ENCODE data around the gene MEI1.

MEI1 gene

DNA sequence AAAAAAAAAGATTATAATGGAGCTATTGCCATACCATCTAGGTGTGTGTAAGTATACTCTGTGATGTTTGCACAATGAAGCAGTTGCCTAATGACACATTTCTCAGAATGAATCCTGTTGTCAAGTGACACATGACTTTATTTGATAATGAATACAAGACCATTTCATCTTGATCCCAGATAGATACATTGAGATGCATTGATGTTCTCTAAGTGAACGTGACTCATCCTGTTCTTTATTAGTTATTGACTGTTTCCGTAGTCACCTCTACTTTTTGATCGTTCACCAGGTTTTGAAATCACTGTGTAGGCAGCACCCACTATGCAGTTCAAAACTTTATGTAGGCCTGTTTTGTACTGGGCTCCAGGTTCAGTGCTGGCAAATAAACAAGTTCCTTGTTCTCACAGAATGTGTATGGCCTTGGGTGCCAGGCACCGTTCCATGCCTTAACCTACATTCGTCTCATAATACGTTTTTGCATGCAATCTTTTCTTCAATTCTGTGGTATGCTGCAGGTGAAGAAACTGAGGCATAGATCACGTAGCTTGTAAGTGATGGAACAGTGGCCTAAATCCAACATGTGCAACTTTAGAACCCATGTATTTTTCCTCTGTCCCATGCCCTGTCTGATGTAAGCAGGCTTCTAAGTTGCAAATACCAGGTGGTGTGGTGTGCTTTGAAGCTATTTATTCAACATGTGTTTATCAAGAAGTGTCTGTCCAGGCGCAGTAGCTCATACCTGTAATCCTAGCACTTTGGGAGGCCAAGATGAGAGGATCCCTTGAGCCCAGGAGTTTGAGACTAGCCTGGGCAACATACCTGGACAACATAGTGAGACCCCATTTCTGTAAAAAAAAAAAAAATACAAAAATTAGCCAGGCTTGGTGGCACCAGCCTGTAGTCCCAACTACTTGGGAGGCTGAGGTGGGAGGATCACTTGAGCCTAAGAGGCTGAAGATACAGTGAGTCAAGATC lies 144.0 kb downstream of the MEI1 start:
- no peak for DNase-seq

DNA sequence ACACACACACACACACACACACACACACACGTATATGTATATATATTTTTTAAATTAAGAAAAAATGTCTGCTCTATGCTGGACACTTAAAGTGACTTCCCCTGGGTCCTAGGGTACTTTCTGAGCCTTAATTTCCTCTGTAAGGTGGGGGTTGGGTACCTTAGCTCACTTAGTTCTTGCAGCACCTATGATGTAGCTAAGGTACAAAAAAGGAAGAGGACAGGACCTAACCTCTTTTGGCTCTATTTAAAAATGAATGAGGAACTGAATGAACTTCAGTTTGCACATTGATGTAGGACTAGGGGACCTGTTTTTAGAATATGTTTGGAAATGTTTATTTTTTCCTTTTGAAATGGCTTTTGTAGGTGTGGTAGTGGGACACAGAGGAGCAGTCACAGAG lies 144.7 kb downstream of the MEI1 start:
- DNase-seq = no peak

DNA sequence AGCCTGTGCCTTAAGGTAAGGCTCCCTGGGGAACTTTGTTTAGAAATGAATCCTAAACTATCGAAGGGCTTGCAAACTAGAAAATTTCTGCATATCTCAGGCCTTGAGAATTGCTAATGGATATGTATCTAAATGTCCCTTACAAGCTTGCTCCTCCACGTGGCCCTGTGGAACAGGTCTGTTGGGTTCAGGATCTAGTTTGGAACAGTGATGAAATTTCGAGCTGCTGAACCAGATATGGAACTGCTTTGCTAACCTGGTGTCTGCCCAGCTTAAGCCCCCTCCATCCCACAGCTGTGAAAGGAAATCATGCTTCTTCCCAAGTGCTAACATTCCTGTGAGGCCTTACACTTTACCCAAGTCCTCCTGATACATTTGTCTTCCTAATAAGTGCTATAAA lies 145.2 kb downstream of the MEI1 start:
- no peak for DNase-seq

DNA sequence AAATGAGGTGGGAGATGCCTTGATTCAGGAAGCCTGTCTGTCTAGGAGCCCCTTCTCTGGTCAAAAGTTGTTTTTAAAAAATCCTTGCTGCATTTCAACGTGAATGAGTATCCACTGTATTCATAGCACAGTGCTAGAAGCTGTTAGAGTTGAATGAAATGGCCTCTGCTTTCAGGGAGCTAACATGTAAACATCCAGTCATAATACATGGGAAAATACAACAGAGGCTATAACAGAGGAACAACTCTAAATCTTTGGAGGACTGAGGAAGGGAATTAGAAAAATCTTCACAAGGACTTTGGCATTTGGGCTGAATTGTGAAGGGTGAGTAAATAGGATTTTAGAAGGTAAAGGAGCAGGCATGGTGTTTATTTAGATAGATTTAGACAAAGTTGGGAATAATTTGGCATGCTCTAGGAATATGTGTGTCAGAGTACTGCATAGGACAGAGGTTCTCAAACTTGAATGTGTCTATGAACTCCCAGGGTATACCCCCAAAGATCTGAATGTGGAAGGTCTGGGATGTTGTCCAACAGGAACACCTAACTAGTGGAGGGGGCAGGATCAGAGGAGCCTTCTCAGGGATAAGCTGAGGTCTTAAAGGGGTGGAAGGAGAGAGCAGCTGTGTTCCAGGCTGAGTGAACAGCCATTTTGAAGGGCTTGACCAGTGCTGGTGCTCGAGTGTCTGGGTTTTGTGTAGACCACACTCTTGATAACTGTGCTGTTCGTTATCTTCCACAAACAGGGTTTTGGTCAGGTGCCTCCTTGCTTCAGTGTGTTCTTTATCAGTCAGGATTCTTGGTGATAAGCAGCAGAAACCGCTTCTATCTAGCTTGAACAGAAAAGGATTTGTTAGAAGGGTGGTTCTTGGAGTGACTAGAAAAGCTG lies 146.3 kb downstream of the MEI1 start:
- no peak for DNase-seq

DNA sequence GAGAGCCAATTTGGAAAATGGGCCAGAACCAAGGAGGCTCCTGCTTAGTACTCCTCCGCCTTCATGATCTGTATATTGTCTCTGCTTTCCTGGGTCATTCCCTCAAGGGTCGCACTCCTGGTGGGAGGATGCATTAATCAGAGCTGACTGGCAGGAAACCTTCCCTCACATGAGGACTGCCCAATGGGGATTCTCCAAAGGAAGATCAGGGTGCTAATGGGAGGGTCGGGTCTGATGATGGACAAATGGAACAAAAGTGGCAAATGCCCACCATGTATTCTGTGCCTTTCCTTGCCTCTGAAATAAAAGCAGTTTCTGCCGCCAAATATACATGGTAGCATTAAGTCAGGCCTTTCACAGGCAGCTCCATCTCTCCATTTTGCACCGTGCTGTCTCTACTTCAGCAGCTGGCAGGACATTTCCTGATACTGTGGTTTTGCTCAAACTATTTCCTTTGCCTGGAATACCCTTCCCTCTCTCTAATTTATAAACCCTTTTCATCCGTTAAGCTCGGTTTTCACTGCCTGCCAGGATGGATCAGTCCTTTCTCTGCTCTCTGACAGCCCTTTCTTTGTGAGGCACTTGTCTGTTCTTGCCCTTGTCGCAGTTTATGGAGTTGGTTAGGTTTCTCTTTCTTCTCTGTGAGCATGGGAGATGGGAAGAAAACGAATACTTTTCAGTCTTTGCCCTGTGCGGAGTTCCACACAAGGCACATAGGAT lies 147.1 kb downstream of the MEI1 start:
- DNase-seq = no peak

DNA sequence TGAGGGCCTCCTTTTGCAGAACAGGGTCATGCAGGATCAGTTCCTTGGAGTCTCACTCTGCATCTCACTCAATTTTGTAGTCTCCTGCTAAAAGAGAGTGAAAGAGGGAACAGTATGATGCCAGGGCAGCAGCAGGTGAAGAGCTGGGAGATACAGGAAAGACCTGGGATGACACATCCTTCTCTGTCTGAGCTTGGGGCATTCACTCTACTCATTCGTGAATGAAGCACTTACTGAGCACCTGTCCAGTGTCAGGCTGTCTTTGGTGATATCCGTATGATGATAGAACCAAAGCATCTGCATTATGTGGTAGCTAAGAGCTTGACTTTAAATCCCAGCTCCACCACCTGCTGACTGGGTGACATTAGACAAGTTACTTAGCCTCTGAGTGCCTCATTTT lies 148.0 kb downstream of the MEI1 start:
- no peak for DNase-seq

DNA sequence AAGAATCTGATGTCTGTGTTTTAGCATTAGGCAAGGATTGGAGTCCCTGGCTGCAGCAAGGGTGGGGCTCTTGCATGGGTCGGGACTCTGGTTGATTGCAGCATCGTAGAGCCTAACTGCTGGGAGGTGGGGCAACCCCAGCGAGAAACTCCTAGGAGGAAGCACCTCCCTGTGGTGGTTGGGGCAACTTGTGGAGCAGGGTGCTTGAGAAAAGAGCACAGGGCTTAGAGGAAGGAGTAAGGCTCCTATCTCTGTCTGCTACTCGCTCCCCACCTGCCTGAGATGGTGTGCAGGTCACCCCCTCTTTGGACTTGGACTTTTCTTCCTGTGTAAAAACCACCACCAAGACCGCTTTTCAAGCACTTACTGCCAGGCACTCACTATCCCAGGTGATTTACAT lies 149.2 kb downstream of the MEI1 start:
- DNase-seq = no peak
